Adrenal gland (tissue), 12 donors: Measurements from ENCODE around the gene NECTIN3. TPM values are rescaled to one million over a fixed set of nuclear protein-coding genes. Genes with fewer than 3 reads are reported as not detected.

ENCODE experiments used
- DNase-seq, 7 donors: peaks; one replicate each; pipeline ENCODE4 v3.0.0-alpha.2; 2019 to 2020
- H3K27ac ChIP-seq, 5 donors: fragments of 200-600 bp; sonication (generic) in 4 of 5; 1 replicate in 3 of 5; 2 replicates in 2 of 5; pipeline versions ENCODE4 v1.5.1 to v1.8.0; 2016 to 2020; ENCODE audit warnings: mild to moderate bottlenecking in 1 of 5
- H3K27me3 ChIP-seq: fragments of 200-600 bp; 2 replicates; pipeline ENCODE4 v1.8.0; 2021
- H3K36me3 ChIP-seq, 2 donors: fragments of 200-600 bp; replicated peaks in 1 of 2; 1 replicate in 1 of 2; 2 replicates in 1 of 2; pipeline versions ENCODE4 v1.5.1 to v1.8.0; 2018 to 2022
- H3K4me1 ChIP-seq, 2 donors: fragments of 200-600 bp; replicated peaks in 1 of 2; 1 replicate in 1 of 2; 2 replicates in 1 of 2; pipeline versions ENCODE4 v1.5.1 to v1.8.0; 2018 to 2021
- H3K4me3 ChIP-seq, 4 donors: fragments of 200-600 bp; sonication (generic) in 3 of 4; one replicate each; pipeline ENCODE4 v1.5.1; 2016 to 2018
- H3K9me3 ChIP-seq, 3 donors: fragments of 200-600 bp; sonication (generic) in 1 of 3; replicated peaks in 1 of 3; 1 replicate in 2 of 3; 2 replicates in 1 of 3; pipeline versions ENCODE4 v1.5.1 to v1.8.0; 2016 to 2021
- CTCF ChIP-seq, 6 experiments: fragments of 450-650 bp in 4 of 6; fragments of 200-600 bp in 2 of 6; sonication (generic) in 1 of 6; IDR thresholded peaks; 1 replicate in 5 of 6; 2 replicates in 1 of 6; pipeline versions ENCODE4 v1.5.1 to v1.8.0; 2016 to 2021; ENCODE audit warnings: antibody characterized with exemption in 6 of 6, mild to moderate bottlenecking in 2 of 6, moderate library complexity in 1 of 6
- POLR2A ChIP-seq, 2 donors: fragments of 450-650 bp; IDR thresholded peaks; one replicate each; pipeline ENCODE4 v1.6.1; 2017; ENCODE audit warnings: antibody characterized with exemption in 2 of 2, mild to moderate bottlenecking in 2 of 2, moderate library complexity in 1 of 2
- WGBS, 4 donors: extraction: QIAGEN DNeasy Blood & Tissue Kit in 2 of 4; methylation state at CpG; one replicate each; pipeline versions ENCODE4 v1.1.5 to v1.1.7; 2013 to 2017; 5-methylcytosine and 5-hydroxymethylcytosine counted together
- intact Hi-C, 2 donors: fragments of 100-400 bp; cut with DNase I; formaldehyde crosslinking; loops; one replicate each; pipeline versions ENCODE4 v1.14.1 to v1.15.0; 2022 to 2023
- polyA plus RNA-seq, 3 donors: library from polyadenylated mRNA; stranded (reverse); fragments of 200-250 nt in 2 of 3; fragments of 350-450 nt in 1 of 3; fragmentation: Illumina TruSeq in 1 of 3; extraction: RNeasy Lipid Tissue Mini Kit (QIAGEN cat#74804) in 1 of 3; gene quantifications; one replicate each; pipeline ENCODE4 v1.2.3, GENCODE V29; 2013 to 2014
- total RNA-seq, 9 donors: library from RNA; depleted of rRNA in 4 of 9; stranded (reverse); fragments of >200 nt in 4 of 9; fragments of 120-200 nt in 1 of 9; fragmentation: NEBNext Ultra II Directional in 1 of 9; extraction: Animal tissue kit (Norgen Biotek cat#: 25700) in 1 of 9; gene quantifications; one replicate each; pipeline versions ENCODE4 v1.1.0 to v1.2.4, GENCODE V29; 2013 to 2023
- donor health status: healthy with polysubstance abuse.
- donor health status: Bipolar disorder and iron deficiency.
- donor health status: DM: yes; HTN: yes; CAD: no.
- donor health status: DM: no; HTN: no; CAD: no.
- donor health status: DM: no; HTN: no; CAD: no.
- donor health status: DM: yes; HTN: yes; CAD: no.

Gene NECTIN3
- total and polyA plus RNA-seq, 12 donors: 1.3 to 31.5 (median 15.2) TPM

DNA sequence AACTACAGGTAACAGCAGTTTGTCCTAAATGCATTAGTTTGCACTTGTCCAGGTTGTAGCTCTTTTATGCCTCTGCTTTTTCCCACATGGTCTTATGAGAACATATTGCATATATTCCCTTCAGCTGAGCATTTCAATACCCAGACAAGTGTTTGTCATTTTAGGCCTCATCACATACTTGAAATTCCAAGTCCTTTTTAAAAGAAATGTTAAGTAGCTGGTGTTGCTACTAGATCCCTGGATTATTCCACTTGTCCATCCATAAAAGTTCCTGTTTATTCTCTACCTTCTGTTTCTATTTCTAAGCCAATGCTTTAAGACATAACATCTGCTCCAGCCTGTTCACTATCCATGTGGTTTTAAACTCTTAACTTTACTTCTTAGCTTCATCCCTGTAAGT, 128.4 kb downstream of the NECTIN3 start:
- Histone ChIP-seq H3K27me3 (no peaks in the 10 kb centered on the region), H3K4me1 (no peaks in the 10 kb centered on the region), H3K4me3 (no peak overlapping the region), H3K9me3 (no peaks in the 10 kb centered on the region), H3K36me3 (no peaks in the 10 kb centered on the region), H3K27ac (no peak overlapping the region)
- no peak for TF ChIP-seq POLR2A (IDR thresholded peaks at IDR 0.05)
- no peak for TF ChIP-seq CTCF (IDR thresholded peaks at IDR 0.05)
- intact Hi-C loops: no loop called here
- no peak for DNase-seq

GRCh38 chr3:111210003-111210711, 138.5 kb downstream of the NECTIN3 start:
- no peak overlapping the region for H3K4me3 ChIP-seq
- no peak for TF ChIP-seq CTCF (IDR thresholded peaks at IDR 0.05)
- TF ChIP-seq POLR2A (IDR thresholded peaks at IDR 0.05): no peak
- H3K36me3 ChIP-seq: no peaks in the 10 kb centered on the region
- H3K27ac ChIP-seq: no peak overlapping the region
- no peaks in the 10 kb centered on the region for H3K9me3 ChIP-seq
- no peaks in the 10 kb centered on the region for H3K4me1 ChIP-seq
- 64 to 71% (median 68%) methylated on average over 1 of the region's 1 CpG for WGBS, 4 donors
- no peak for DNase-seq
- no peaks in the 10 kb centered on the region for H3K27me3 ChIP-seq
- intact Hi-C loops: no loop called here

DNA sequence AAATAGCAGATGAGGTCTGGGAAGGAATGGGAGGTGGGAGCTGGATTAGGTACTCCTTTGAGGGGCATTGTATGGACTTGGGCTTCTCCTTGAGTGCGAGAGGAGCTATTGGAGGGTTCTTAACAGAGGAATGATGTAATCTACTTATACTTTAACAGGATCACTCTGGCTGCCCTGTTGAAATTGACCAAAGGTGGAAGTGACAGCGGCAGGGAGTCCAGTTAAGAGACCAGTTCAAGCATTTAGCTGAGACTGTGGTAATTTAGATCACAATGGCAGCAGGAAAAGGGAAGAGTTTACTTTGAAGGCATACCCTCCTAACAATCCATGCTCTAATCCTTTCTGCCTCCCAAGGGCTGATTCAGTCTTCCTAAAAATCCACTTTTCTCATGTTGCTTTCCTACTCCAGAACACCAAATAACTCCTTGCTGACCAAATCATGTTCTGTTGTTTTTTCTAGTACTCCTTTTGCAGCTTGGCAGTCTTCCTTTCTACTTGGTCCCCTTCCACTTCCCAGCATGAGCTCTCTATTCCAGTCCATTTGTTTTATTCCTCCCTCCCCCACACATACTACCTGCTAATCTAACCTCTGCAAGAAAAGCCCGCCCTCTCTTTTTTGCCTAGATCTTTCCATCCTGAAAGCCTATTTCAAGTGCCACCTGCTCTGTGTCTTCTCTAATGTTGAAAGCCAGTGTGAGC, 139.4 kb downstream of the NECTIN3 start:
- DNase-seq: no peak
- WGBS, 4 donors: 92 to 94% (median 93%) methylated on average over 3 of the region's 3 CpGs
- no peaks in the 10 kb centered on the region for H3K27me3 ChIP-seq
- no peaks in the 10 kb centered on the region for H3K36me3 ChIP-seq
- H3K27ac ChIP-seq: no peak overlapping the region
- no peaks in the 10 kb centered on the region for H3K4me1 ChIP-seq
- no peak for TF ChIP-seq CTCF (IDR thresholded peaks at IDR 0.05)
- TF ChIP-seq POLR2A (IDR thresholded peaks at IDR 0.05): no peak
- no peaks in the 10 kb centered on the region for H3K9me3 ChIP-seq
- intact Hi-C loops: no loop called here
- H3K4me3 ChIP-seq: no peak overlapping the region

- Histone ChIP-seq H3K9me3 (no peaks in the 10 kb centered on the region), H3K27me3 (no peaks in the 10 kb centered on the region), H3K4me1 (no peaks in the 10 kb centered on the region), H3K4me3 (no peak overlapping the region), H3K27ac (no peak overlapping the region), H3K36me3 (no peaks in the 10 kb centered on the region)
- 79 to 85% (median 81%) methylated on average over 4 of the region's 4 CpGs for WGBS, 4 donors
- DNase-seq: no peak
- intact Hi-C loops: no loop called here
- TF ChIP-seq CTCF (IDR thresholded peaks at IDR 0.05) (no peak), POLR2A (IDR thresholded peaks at IDR 0.05) (no peak)
These were observed 140.9 kb downstream of the NECTIN3 start for GRCh38 chr3:111212511-111212910.
